HG03442 (cell line): Measurements from ENCODE around the gene NFIA.
"Not testable (repeated sequence)": the region's sequence is repeated elsewhere in the genome, so short reads cannot be mapped to it uniquely, and the experiment has no call there.

Source experiments
- ATAC-seq: cut with Tn5 transposase; IDR thresholded peaks from one replicate; pipeline ENCODE4 v1.9.1; 2021; ENCODE audit warnings: mild to moderate bottlenecking, moderate library complexity; ENCODE audit not compliant: unreplicated experiment

Gene NFIA

DNA sequence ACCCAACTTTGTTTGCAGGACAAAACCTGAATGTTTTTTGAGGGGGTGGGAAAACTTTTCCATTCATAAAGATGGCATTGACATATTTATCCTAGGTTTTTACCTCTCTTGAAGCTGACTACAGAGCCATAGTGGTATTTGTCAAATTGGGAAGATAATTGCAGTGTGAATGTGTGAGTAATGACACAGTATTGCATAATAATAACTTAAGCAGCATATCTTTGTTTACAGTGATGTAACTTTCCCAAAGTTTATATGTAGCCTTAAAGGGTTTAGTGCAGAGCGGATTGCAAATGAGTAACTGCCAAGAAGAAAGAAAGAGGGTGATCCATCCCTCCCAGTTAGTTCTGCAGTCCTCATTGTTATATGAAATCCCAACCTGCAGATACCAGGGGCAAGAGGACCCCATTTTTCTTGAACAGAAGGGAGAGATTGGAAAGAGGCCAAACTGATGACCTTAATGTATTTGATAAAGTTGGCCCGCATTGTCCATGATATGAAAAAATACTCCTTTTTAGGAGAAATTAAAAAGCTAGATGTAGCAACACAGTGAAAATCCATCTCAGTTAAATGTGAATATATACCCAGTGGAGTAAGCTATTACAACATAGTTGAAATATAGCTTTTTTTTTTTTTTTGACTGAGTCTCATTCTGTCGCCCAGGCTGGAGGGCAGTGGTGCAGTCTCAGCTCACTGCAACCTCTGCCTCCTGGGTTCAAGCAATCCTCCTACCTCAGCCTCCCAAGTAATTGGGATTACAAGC, 23.7 kb upstream of the NFIA start:
- no peak for ATAC-seq

GRCh38 chr1:61061601-61062000, 20.8 kb upstream of the NFIA start:
- ATAC-seq = not testable (repeated sequence)

DNA sequence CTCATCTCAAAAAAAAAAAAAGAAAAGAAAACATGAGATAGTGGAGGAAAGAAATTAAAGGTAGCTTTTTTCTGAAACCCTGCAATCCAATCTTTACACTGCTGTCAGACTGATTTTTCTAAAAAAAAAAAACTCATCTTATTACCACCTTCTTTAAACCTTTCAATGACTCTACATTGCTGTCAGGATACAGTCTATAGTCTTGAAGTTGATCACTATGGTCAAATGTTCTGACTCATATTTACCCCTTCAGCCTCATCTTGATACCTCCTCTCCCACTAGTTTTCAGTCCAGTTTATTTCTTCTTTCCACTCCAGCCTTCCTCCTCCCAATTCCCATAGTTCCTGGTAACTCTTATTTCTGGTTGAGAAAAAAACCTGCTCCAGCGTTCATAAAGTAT, 17.7 kb upstream of the NFIA start:
- ATAC-seq = no peak

DNA sequence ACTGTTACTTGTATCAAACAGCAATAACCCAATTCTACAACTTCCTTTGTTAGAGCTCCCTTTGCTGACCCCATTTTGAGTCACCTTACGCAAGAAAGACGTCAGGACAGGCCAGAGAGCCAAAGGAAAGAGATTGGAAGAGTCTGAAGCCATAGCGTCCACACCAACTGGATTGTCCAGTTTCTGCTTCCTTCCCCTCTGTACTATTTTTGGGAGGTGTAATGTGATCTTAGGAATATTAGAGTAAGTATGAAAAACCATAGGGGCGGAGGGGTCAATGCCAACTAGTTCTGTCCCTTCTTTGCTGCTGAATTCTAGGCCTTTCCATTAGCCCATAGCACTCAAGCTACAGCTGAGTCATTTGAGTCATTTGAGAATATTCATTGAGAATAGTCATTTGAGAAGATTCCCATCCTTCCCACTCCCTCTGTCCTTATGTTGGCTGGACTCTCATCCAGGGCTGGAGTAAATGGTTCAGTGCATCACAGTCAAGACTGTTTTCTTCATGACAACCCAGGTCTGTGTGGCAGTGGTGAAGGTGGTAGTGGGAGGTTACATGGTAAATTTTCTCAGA, 14.8 kb upstream of the NFIA start:
- ATAC-seq = no peak

DNA sequence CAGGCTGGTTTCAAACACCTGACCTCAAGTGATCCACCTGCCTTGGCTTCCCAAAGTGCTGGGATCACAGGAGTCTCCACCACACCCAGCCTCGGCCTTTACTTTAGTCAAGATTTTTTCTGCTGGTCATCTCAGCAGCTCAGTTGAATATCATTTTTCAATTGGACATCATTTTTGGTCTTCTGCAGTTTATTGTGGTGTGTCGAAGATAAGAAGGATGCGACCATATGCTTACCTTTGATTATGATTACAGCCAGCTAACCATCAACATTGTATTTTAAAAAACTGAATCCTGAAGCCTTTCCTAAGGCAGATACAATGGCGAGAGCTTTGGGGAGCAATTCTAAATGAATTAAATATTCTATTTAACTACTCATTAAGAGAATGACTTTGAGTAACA, 12.3 kb upstream of the NFIA start:
- no peak for ATAC-seq

DNA sequence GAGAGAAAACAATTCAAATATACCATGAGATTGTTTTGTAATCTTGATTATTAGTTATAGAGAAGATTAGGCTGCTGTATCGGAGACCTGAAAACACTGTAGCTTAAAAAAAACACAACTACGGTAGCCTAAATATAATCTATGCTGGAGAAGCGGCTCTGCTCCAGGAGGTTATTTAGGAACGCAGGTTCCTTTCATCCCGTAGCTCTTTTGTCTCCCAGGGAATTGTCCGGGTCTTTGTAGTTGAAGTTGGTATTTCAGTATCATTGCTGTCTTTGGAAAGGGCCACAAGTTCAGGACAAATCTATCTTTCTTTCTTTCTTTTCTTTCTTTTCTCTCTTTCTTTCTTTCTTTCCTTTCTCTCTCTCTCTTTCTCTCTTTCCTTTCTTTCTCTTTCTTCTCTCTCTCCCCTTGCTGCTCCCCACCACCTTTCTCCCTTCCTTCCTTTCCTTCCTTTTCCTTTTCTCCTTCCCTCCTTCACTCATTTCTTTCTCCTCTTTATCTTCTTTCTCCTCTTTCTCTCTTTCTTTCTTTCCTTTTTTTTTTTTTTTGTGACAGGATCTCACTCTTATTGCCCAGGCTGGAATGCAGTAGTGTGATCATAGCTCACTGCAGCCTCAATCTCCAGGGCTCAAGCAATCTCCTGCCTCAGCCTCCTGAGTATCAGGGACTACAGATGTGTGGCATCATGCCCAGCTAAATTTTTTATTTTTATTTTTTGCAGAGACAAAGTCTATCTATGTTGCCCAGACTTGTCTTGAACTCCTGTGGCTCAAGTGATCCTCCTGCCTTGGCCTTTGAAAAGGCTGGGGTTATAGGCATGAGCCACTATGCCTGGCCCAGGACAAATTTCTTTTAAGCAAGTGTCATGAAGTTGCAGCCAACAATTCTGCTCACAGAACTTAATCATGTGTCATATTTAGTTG, 10.9 kb upstream of the NFIA start:
- no peak for ATAC-seq

GRCh38 chr1:61073871-61074270, 8.5 kb upstream of the NFIA start:
- no peak for ATAC-seq

DNA sequence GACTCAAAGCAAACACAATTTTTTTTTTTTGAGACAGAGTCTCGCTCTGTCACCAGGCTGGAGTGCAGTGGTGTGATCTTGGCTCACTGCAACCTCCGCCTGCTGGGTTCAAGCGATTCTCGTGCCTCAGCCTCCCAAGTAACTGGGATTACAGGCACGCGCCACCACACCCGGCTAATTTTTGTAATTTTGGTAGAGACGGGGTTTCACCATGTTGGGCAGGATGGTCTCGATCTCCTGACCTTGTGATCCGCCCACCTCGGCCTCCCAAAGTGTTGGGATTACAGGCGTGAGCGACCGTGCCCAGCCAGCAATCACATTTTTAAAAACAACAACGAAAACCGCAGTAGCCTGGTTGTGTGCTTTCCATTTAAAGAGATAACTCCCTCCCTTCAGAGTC, 6.5 kb upstream of the NFIA start:
- ATAC-seq = not testable (repeated sequence)

- ATAC-seq = peak; percentile 83
These were observed 5.4 kb upstream of the NFIA start for GRCh38 chr1:61076728-61077675.

- peak; percentile 50 for ATAC-seq
These were observed 4.5 kb upstream of the NFIA start for GRCh38 chr1:61077676-61078541.

DNA sequence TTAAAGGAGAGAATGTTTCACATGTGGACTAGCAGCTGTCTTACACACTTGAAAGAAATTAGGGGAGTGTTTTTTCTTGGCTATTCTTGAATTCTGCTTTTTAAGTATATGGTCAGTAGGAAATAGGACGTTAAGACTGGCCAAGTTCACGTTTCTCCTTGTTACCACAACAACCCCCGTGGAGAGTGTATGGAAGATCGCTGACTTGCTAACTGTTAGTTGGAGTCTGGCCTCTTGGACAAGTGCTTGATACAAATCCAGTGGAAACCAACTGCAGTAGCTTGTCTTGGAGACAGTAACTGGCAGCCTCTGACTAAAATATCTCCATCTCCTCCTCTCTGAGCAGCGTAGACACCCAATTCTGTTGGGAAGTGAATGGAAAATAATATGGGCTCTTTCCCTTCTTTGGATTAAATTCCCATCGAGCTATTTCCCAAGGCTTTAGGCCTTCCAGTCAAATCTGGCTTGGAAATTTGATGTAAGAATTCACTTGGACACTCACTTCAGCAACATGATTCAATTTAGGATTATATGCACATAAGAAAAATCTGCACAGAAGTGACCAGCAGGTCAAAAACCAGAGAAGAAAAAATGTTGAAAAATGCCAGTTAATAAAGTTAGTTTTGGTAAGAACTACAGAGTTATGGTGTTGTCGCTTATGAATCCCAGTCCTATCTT, 3.6 kb upstream of the NFIA start:
- no peak for ATAC-seq

- no peak for ATAC-seq
These were observed 3.0 kb upstream of the NFIA start for GRCh38 chr1:61079296-61079897.

DNA sequence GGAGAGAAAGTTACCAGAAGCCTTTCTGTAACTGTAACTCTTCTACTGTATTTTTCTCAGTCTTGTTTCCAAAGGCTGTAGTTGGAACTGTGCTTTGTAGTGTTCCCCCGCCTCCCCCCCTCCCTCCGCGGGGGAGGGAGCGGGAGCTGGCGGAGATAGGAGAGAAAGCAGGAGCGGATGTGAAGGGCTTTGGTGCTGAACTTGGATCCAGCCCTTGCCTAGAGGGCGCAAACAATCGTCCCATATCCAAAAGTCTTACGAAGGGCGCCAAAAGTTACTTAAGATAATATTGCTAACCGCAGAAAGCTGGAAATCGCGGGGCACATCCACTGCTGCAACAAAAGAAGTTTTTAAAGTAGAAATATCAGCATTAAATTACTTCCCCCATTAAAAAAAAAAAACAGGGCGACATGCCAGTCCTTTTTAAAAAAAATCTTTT, 2.4 kb upstream of the NFIA start:
- ATAC-seq = no peak

- no peak for ATAC-seq
These were observed 1.8 kb upstream of the NFIA start for GRCh38 chr1:61080413-61081143.

DNA sequence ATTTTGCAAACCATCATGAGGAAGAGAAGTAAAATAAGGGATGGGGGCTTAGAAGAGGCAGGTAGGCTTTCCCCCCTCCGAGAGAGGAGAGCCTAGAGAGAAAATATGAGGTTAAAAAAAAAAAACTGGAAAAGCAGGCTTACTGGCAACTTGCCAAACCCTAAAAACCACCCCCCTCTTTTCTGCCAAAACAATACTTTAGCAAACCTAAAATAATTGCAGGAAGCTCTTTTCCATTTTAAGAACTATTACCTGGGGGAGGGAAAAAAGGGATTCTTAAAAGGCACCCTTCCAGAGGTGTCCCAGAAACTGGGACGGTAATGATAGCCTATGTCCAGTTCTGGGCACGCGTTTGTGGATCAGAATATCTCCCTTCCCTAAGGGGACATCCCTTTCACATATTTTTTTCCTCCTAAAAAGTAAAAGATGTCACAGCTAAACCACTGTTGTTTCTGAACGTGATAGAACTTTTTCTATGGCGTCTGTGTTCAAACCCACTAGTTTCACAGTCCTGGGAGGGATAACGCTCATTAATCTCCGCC, 1.1 kb upstream of the NFIA start:
- ATAC-seq = no peak

DNA sequence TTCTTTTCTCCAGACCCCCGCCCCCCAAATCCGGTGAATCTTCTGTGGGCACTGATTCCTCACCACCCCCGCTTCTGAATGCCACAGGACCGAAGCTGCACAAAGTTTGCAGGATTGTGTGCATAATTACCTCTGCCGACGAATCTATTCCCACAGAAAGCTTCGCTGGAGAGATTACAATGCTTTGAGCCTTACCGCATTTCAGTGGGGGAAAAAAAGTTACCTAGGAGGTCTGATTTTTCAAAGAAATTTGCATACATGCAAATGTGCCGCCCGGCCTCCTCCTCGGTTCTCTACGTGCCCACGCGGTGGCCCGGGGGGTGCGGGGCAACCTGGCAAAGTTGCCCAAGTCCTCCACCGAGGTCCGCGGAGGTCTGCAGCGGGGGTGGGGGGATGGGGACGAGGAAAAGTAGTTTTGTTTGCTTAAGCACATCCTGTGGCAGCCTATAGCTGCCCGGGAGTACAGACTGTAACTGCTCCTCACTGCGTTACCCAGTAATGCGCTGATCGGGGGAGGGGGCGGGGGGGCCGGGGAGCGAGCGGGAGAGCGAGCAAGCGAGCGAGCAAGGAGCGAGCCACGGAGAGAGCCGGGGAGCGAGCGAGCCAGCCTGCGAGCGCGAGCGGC, 563 bp upstream of the NFIA start:
- no peak for ATAC-seq
